ENCODE data around the gene SH3BP1.
A peak's percentile ranks its signal among the peaks of the same experiment; 100 is the strongest.
"Not testable (repeated sequence)": the region's sequence is repeated elsewhere in the genome, so short reads cannot be mapped to it uniquely, and the experiment has no call there.

The SH3BP1 gene

DNA sequence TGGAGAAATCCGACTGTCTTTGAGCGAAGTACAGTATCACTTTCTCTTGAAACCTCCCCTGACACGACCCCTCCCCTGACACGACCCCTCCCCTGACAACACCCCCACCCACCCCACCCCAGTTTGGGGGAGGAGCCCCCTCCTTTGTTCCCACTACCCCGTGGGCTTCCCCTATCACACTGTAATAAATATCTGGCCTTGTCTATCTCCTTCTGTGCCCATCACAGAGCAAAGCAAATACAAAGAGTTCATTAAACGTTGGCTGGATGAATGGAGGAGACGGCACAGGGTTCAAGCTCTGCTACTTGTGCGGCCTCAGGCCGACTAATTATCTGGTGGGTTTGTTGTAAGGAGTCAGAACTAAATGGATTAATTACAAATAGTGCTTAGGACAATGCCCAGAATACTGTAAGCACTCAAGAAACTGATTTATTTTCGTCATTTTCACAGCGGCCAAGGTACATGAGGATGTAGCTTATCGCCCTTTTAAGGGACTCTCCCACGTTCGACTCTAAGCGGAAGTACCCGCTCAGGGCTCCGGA is 31.5 kb upstream of the SH3BP1 start:
- peak overlapping the region; percentile 90 for H3K4me3 Mint-ChIP-seq
- H3K36me3 Mint-ChIP-seq (ENCODE audit: low read depth), result peaks cover 5% of the 10 kb centered on the region
- TF ChIP-seq, protein P1, sequence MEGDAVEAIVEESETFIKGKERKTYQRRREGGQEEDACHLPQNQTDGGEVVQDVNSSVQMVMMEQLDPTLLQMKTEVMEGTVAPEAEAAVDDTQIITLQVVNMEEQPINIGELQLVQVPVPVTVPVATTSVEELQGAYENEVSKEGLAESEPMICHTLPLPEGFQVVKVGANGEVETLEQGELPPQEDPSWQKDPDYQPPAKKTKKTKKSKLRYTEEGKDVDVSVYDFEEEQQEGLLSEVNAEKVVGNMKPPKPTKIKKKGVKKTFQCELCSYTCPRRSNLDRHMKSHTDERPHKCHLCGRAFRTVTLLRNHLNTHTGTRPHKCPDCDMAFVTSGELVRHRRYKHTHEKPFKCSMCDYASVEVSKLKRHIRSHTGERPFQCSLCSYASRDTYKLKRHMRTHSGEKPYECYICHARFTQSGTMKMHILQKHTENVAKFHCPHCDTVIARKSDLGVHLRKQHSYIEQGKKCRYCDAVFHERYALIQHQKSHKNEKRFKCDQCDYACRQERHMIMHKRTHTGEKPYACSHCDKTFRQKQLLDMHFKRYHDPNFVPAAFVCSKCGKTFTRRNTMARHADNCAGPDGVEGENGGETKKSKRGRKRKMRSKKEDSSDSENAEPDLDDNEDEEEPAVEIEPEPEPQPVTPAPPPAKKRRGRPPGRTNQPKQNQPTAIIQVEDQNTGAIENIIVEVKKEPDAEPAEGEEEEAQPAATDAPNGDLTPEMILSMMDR (IDR thresholded peaks at IDR 0.05), result no peak
- DNase-seq, result no peak
- H3K4me1 Mint-ChIP-seq, result peaks cover 40% of the 10 kb centered on the region
- H3K27ac Mint-ChIP-seq, result peak overlapping the region; percentile 99
- H3K9me3 Mint-ChIP-seq, result no peaks in the 10 kb centered on the region
- H3K27me3 Mint-ChIP-seq (ENCODE audit: low read depth, poor library complexity), result peaks cover 16% of the 10 kb centered on the region

DNA sequence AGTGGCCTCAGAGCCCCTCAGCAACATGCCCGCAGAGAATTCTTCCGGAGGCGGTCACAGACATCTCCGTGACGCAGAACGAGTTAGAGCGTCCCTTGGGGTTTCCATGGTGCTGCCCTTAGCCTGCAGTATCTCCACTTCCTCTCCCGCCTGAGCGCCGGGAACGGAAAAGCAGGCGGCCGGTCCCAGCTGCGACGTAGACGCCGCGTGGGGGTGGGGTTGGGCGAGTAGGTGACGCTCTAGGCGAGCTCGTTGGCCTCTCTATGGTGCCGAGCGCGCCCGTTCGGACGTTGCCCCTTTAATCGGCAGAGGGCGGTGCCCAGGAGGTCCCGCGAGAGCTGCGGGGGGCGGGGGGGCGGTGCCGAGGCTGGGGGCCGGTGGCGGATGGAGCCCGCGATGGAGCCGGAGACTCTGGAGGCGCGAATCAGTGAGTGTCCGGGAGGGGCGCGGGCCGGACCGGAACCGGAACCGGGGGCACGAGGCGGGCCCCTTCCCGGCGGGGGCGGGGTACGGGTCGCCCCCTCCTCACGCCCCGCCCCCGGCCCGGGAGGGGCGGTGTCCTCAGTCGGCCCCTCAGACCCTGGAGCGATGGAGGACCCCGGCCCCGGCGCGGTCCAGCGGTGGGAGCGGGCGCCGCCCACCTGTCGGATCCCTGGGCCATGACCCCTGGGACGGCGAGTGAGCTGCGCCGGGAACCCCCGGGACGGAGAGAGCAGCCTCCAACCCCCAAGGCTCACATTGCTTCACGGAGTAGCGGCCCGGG is 30.8 kb upstream of the SH3BP1 start, which contains the start of gene GGA1:
GGA1 (plus strand) TSS at position 358 of the 763 bp plus-strand sequence; CDS start at position 385, 27 bp downstream.
- no peaks in the 10 kb centered on the region for H3K9me3 Mint-ChIP-seq
- peak within 1 kb of the TSS; percentile 99 for H3K27ac Mint-ChIP-seq
- peak; percentile 91 for DNase-seq
- peaks cover 11% of the 10 kb centered on the region for H3K36me3 Mint-ChIP-seq (ENCODE audit: low read depth)
- peaks cover 40% of the 10 kb centered on the region for H3K4me1 Mint-ChIP-seq
- H3K4me3 Mint-ChIP-seq, result peak within 1 kb of the TSS; percentile 92
- H3K27me3 Mint-ChIP-seq (ENCODE audit: low read depth, poor library complexity), result peaks cover 16% of the 10 kb centered on the region
- TF ChIP-seq, protein P1 (IDR thresholded peaks at IDR 0.05), result no peak

DNA sequence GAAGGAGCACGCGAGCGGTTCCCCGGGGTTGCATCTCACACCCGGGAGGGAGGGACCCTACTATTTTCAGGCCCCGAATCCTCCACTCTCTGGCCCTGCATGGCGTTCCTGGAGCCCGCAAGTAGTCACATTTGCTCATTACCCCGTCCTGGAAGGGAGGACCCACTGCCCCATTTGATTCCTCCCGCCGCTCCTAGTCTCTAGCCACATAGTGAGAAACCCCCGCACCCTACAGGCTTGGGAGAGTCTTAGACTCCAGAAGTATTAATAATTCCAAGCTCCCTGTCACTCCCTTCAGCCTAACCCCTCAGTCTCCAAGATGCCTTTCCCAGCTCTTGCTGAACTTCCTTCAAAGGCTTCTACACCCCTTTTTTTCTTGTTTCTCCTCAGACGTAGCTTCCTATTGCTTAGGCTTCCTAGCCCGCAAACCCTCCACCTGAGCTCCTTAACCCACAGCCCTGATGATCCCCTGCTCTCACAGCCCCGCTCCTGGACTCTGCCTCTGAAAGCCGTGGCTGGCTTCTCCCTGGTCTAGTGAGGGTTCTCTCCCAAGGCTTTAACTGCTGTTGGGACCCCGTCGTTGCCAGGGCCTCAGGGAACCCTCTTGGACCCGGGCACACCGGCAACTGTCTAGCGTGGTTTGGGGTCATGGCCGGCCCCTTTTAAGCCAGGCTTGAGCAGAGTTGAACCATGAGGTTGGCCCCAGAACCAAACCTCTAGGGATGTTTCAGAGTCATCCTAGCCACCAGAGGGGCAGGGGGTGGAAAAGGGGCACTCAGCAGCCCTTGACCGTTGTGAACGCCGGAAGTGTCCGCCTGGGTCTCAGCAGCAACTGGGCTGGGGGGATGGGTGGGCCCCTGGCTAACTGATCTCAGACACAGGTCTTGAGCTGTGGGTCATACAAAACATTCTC is 30.0 kb upstream of the SH3BP1 start:
- Mint-ChIP-seq H3K4me3 (peak overlapping the region; percentile 92), H3K4me1 (peaks cover 40% of the 10 kb centered on the region), H3K36me3 (ENCODE audit: low read depth) (peaks cover 17% of the 10 kb centered on the region), H3K9me3 (no peaks in the 10 kb centered on the region), H3K27ac (peak overlapping the region; percentile 95), H3K27me3 (ENCODE audit: low read depth, poor library complexity) (peaks cover 10% of the 10 kb centered on the region)
- DNase-seq, result peak; percentile 42
- TF ChIP-seq, protein P1 (IDR thresholded peaks at IDR 0.05), result no peak

DNA sequence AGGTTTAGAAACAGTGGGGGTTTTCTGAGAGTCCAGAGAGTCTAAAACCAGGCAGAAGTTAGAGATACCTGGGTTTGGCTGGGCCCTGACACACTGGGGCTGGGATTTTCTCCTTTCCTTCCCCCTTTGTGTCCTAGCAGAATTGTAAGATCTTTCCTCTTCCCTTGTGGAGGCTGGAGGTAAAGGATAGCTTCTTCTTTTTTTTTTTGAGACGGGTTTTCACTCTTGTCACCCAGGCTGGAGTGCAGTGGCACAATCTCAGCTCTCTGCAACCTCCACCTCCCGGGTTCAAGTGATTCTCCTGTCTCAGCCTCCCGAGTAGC is 29.4 kb upstream of the SH3BP1 start:
- not testable (repeated sequence) for H3K27me3 Mint-ChIP-seq (ENCODE audit: low read depth, poor library complexity); H3K9me3 Mint-ChIP-seq; DNase-seq
- peak overlapping the region; percentile 95 for H3K27ac Mint-ChIP-seq
- peak overlapping the region; percentile 92 for H3K4me3 Mint-ChIP-seq
- peaks cover 22% of the 10 kb centered on the region for H3K36me3 Mint-ChIP-seq (ENCODE audit: low read depth)
- H3K4me1 Mint-ChIP-seq, result peaks cover 36% of the 10 kb centered on the region

DNA sequence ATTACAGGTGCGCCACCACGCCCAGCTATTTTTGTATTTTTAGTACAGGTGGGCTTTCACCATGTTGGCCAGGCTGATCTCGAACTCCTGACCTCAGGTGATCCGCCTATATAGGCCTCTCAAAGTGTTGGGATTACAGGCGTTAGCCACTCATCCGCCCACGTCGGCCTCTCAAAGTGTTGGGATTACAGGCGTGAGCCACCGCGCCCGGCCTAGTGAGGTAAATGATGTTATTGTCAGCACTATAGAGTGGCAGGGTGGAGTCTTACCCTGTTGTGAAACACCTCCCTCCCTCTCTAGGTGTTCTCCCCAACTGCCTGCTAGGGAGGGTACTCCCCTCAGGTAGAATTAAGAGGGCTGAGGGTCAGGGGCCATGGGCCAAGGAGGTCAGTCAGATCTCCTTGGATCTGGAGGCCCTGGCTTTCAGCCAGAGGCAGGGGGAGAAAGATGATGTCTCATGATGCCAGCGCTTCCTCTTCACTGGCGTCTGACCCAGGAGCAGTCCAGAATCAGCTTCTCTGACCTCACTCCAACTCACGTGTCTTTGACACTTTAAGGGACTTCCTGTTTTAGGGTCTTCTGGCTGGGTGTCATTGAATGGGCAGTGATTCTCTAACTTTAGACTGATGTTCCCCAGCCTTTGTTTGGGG is 28.9 kb upstream of the SH3BP1 start:
- TF ChIP-seq, protein P1 (IDR thresholded peaks at IDR 0.05), result no peak
- peak overlapping the region; percentile 92 for H3K4me3 Mint-ChIP-seq
- no peaks in the 10 kb centered on the region for H3K9me3 Mint-ChIP-seq
- no peak for DNase-seq
- H3K4me1 Mint-ChIP-seq, result peaks cover 31% of the 10 kb centered on the region
- H3K27ac Mint-ChIP-seq, result no peak overlapping the region
- H3K27me3 Mint-ChIP-seq (ENCODE audit: low read depth, poor library complexity), result peaks cover 4% of the 10 kb centered on the region
- H3K36me3 Mint-ChIP-seq (ENCODE audit: low read depth), result peaks cover 22% of the 10 kb centered on the region

DNA sequence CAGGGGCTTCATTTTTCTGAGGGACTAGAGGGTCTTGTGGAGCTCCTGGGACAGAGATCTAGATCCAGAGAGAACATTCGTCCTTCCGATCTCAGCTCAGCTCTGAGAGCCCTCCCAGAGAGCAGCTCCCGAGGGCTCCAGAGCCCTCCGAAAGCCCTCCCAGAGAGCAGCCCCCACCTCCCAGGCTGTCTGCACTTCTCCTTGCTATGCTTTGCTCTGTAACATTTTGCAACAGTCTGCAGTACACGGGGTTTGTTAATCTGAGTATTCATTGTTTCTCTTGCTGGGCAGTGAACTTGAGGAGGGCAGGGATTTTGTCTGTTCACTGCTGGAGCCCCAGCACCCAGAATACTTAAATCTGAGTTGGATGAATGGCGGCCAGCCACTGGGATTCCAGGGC is 28.3 kb upstream of the SH3BP1 start:
- H3K4me3 Mint-ChIP-seq, result no peak overlapping the region
- TF ChIP-seq, protein P1 (IDR thresholded peaks at IDR 0.05), result no peak
- no peak overlapping the region for H3K27ac Mint-ChIP-seq

More for the DNA sequence above, 28.3 kb upstream of the SH3BP1 start:
- Mint-ChIP-seq H3K4me1 (peaks cover 30% of the 10 kb centered on the region), H3K27me3 (ENCODE audit: low read depth, poor library complexity) (no peaks in the 10 kb centered on the region), H3K36me3 (ENCODE audit: low read depth) (peaks cover 26% of the 10 kb centered on the region), H3K9me3 (no peaks in the 10 kb centered on the region)
- no peak for DNase-seq
